ENCODE results near the gene OR4D1. TPM values are rescaled to one million over a fixed set of nuclear protein-coding genes. Genes with fewer than 3 reads are reported as not detected.

Gene OR4D1
- total RNA-seq, 1 experiment from 2014 or later, result not detected

Other genes starting within 250 kb of the OR4D1 start
- 10.4 and 14.6 TPM in 2 replicates for gene CUEDC1, start 193.0 kb upstream of the OR4D1 start, total RNA-seq (2014; rRNA removed; shearing (Covaris generic))
- gene VEZF1, start 160.1 kb upstream of the OR4D1 start, total RNA-seq (2014; rRNA removed; shearing (Covaris generic)), result 49.3 and 49.5 TPM in 2 replicates
- 275 and 277 TPM in 2 replicates for gene SRSF1, start 141.1 kb upstream of the OR4D1 start, total RNA-seq (2014; rRNA removed; shearing (Covaris generic))
- 8.8 and 9.8 TPM in 2 replicates for gene DYNLL2, start 65.0 kb upstream of the OR4D1 start, total RNA-seq (2014; rRNA removed; shearing (Covaris generic))
- gene OR4D2, start 18.6 kb downstream of the OR4D1 start, total RNA-seq (2014; rRNA removed; shearing (Covaris generic)), result not detected in 2 replicates
- gene EPX, start 44.3 kb downstream of the OR4D1 start, total RNA-seq (2014; rRNA removed; shearing (Covaris generic)), result 0.27 TPM in 1 of 2 replicates, not detected in the other
- 13.7 and 15.0 TPM in 2 replicates for gene MKS1, start 70.9 kb downstream of the OR4D1 start, total RNA-seq (2014; rRNA removed; shearing (Covaris generic))
- gene LPO, start 90.2 kb downstream of the OR4D1 start, total RNA-seq (2014; rRNA removed; shearing (Covaris generic)), result not detected in 2 replicates
- gene MPO, start 132.6 kb downstream of the OR4D1 start, total RNA-seq (2014; rRNA removed; shearing (Covaris generic)), result not detected in 2 replicates
- not detected in 2 replicates for gene TSPOAP1, start 180.4 kb downstream of the OR4D1 start, total RNA-seq (2014; rRNA removed; shearing (Covaris generic))
- gene SUPT4H1, start 203.8 kb downstream of the OR4D1 start, total RNA-seq (2014; rRNA removed; shearing (Covaris generic)), result 102 and 118 TPM in 2 replicates